GM12875 (cell line): ENCODE results near the gene SPECC1L.

ENCODE experiments used
- H3K4me3 ChIP-seq: one replicate; pipeline ENCODE4 v1.5.1; 2011; ENCODE audit warnings: low read depth, low read length, control low read depth
- CTCF ChIP-seq: IDR thresholded peaks from 2 replicates; pipeline ENCODE4 v1.5.1; 2011; ENCODE audit warnings: low read depth, mild to moderate bottlenecking, control low read depth, inconsistent platforms, low read length, moderate library complexity, borderline replicate concordance; ENCODE audit not compliant: insufficient read depth

Gene SPECC1L

GRCh38 chr22:24455751-24456426 lies 185.3 kb downstream of the SPECC1L start:
- no peak overlapping the region for H3K4me3 ChIP-seq
- TF ChIP-seq CTCF, result no peak

GRCh38 chr22:24457894-24458420 lies 187.3 kb downstream of the SPECC1L start:
- no peak for TF ChIP-seq CTCF
- no peak overlapping the region for H3K4me3 ChIP-seq

GRCh38 chr22:24459911-24460310 lies 189.3 kb downstream of the SPECC1L start:
- no peak overlapping the region for H3K4me3 ChIP-seq
- no peak for TF ChIP-seq CTCF

- H3K4me3 ChIP-seq, result no peak overlapping the region
- no peak for TF ChIP-seq CTCF
Observed at GRCh38 chr22:24460418-24461089, 189.9 kb downstream of the SPECC1L start.

GRCh38 chr22:24463071-24463760 lies 192.6 kb downstream of the SPECC1L start:
- no peak for TF ChIP-seq CTCF
- H3K4me3 ChIP-seq, result no peak overlapping the region

- H3K4me3 ChIP-seq, result no peak overlapping the region
- no peak for TF ChIP-seq CTCF
Observed at GRCh38 chr22:24465566-24465965, 194.9 kb downstream of the SPECC1L start.
